K562 (cell line): ENCODE results near the gene CD164L2. TPM values are rescaled to one million over a fixed set of nuclear protein-coding genes. Genes with fewer than 3 reads are reported as not detected.

Experiments used
- polyA plus RNA-seq, 8 experiments: library from polyadenylated mRNA; depleted of rRNA in 4 of 8; stranded (reverse) in 5 of 8; unstranded in 3 of 8; fragments of >200 nt; fragmentation: Nextera tagmentation in 2 of 8; fragmentation: Illumina TruSeq in 1 of 8; extraction: Ambion mirVana in 2 of 8; extraction: Trizol in 1 of 8; gene quantifications; 2 replicates each; pipeline versions ENCODE4 v1.2.1 to v1.2.3, GENCODE V29; 2011 to 2014; ENCODE audit warnings: inconsistent platforms in 1 of 8, missing spikeins in 1 of 8
- total RNA-seq, 7 experiments: library from RNA; depleted of rRNA in 6 of 7; stranded (reverse); fragments of >200 nt in 6 of 7; fragmentation: Illumina TruSeq in 2 of 7; extraction: Trizol in 2 of 7; gene quantifications; 2 replicates each; pipeline versions ENCODE4 v1.2.1 to v1.2.3, GENCODE V29; 2011 to 2021; ENCODE audit warnings: low replicate concordance in 1 of 7
- TF ChIP-seq, protein P1 (sequence below), 2 experiments: fragments of 450-650 bp; formaldehyde crosslinking in 1 of 2; IDR thresholded peaks; 2 replicates each; pipeline versions ENCODE4 v1.4.0 to v1.6.1; 2014 to 2020; ENCODE audit warnings: mild to moderate bottlenecking in 2 of 2, borderline replicate concordance in 1 of 2, low read depth in 1 of 2

Gene CD164L2
- total and polyA plus RNA-seq, 9 of the 15 experiments (the other 6 are each of a cell fraction or from before 2014, with no cell fraction given) = 0.08 to 0.92 (median 0.38) TPM; not detected in 1

DNA sequence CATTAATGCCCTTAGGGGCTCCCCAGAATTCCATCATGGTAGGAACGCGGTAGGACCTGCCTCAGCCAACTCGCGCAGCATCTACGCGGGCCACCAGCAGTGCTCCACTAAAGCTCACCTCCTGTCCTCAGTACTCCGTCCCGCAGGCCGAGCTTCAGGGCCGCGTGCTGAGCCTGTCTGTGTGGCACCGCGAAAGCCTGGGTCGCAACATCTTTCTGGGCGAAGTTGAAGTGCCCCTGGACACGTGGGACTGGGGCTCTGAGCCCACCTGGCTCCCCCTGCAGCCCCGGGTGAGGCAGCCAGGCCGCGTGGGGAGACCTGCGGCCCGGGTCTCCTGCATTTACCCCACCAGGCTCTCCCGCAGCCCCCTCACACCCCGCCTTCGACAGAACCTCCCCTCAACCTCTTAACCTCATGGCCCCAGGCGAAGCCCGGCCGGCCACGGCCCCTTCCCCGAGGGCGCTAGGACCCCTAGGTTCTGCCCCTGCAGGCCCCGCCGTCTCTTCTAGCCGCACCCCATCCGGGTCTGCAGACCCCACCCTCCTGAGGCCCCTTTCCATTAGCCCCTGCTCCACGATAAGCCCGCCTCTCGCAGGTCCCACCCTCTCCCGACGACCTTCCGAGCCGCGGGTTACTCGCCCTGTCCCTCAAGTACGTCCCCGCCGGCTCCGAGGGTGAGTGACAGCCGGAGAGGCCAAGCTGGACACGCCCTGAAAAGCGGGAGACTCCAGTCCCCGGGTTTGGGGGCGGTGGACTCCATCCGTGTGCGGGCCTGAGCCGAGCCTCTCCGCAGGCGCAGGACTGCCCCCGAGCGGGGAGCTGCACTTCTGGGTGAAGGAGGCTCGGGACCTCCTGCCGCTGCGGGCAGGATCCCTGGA lies 32.2 kb downstream of the CD164L2 start (continued):
- TF ChIP-seq, protein P1, sequence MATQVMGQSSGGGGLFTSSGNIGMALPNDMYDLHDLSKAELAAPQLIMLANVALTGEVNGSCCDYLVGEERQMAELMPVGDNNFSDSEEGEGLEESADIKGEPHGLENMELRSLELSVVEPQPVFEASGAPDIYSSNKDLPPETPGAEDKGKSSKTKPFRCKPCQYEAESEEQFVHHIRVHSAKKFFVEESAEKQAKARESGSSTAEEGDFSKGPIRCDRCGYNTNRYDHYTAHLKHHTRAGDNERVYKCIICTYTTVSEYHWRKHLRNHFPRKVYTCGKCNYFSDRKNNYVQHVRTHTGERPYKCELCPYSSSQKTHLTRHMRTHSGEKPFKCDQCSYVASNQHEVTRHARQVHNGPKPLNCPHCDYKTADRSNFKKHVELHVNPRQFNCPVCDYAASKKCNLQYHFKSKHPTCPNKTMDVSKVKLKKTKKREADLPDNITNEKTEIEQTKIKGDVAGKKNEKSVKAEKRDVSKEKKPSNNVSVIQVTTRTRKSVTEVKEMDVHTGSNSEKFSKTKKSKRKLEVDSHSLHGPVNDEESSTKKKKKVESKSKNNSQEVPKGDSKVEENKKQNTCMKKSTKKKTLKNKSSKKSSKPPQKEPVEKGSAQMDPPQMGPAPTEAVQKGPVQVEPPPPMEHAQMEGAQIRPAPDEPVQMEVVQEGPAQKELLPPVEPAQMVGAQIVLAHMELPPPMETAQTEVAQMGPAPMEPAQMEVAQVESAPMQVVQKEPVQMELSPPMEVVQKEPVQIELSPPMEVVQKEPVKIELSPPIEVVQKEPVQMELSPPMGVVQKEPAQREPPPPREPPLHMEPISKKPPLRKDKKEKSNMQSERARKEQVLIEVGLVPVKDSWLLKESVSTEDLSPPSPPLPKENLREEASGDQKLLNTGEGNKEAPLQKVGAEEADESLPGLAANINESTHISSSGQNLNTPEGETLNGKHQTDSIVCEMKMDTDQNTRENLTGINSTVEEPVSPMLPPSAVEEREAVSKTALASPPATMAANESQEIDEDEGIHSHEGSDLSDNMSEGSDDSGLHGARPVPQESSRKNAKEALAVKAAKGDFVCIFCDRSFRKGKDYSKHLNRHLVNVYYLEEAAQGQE (IDR thresholded peaks at IDR 0.05; ENCODE audit: borderline replicate concordance) = peak; percentile 61
- TF ChIP-seq, protein P1 (CRISPR knock-in tag; IDR thresholded peaks at IDR 0.05; ENCODE audit: low read depth) = no peak
- TF ChIP-seq, all 486 proteins: peak for 44
